HG03460 (cell line): ENCODE measurements around the gene INSYN2B.

Source experiments
- ATAC-seq: cut with Tn5 transposase; IDR thresholded peaks from one replicate; pipeline ENCODE4 v1.9.1; 2021; ENCODE audit not compliant: unreplicated experiment

Gene INSYN2B

DNA sequence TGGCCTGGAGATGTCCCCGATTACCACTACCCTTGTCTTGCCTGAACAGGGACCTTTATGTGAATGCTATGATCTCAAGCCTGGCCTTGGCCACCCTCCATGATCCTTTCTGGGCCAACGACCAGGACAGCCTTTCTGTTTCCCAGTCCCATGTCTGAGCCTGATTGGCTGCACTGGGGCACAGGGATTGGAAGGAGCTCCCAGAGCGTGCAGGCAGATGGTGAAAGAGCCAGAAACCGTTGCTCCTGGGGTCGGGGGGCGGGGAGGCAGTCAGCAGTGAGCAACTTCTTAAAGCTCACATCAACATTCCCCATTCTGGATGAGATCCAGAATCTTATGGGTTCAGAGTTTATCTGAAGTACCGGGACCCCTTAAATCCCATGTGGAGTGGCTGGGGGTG is 84.4 kb downstream of the INSYN2B start:
- no peak for ATAC-seq

DNA sequence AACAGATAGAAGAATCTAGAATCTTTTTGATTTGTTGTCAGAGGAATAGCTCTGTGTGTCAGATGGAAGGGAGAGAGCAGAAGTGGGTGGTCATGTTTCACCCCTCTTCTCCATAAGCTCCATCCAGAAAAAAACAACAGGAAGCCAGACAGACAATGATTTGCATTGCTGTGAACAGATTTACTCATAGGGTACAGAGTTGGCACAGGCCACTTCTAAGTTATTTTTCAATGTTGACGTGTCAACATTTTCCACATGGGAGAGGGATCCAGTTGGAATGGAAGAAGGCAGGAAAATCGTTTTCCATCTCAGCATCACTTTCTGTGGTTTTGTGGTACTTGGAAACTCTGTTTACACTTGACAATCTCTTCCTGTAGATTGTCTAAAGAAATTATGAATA is 86.7 kb downstream of the INSYN2B start:
- ATAC-seq, result no peak

DNA sequence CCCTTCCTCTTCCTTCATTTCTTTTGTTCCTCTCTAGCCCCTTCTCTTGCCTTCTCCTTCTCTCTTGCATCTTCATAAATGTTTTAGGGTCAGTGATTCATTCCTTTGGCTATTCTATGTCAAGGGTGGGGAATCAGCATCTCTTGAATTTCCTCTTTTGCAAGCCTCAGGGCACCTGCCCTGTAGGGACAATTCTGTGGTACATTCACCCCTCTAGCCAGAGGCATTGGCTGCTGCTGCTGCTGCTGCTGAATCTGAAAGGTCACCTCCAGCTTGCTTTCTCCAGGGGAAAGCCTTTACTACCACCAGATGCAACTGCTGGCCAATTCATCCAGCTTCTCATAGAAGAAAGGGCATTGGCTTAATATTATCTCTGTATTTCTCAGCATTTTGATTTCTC is 87.3 kb downstream of the INSYN2B start:
- ATAC-seq, result no peak

DNA sequence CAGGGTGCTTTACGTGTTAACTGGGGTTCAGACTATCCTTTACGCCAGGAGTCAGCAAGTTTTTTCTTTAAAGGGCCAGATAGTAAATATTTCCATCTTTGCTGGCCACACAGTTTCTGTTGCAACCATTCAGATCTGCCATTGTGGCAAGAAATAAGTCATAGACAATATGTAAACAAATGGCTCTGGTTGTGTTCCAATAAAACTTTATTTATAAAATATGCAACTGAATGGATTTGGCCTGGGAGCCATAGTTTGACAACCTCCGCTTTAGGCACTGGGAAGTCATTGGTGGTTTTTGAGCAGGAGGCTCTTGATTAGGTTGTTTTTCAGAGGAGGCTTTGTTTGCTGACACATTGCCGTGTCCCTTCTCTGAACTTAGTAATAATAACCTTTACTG is 90.7 kb downstream of the INSYN2B start:
- ATAC-seq, result no peak

DNA sequence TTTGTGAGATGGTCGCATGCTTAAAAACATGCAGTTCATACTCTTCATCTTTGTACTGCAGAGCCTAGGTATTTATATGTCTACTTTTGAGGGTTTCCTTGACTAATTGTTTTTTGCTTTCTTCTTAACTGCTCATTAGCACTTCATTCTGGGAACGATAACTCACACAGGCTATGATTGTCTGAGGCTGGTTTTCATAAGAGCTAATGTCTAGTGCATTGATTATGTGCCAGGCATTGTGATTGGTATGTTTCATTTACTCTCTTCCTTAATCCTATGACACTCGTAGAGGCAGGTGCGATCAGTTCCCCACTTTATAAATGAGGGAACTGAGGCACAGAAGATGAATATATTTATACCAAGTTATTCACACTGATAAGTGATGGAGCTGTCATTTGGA is 93.6 kb downstream of the INSYN2B start:
- no peak for ATAC-seq

DNA sequence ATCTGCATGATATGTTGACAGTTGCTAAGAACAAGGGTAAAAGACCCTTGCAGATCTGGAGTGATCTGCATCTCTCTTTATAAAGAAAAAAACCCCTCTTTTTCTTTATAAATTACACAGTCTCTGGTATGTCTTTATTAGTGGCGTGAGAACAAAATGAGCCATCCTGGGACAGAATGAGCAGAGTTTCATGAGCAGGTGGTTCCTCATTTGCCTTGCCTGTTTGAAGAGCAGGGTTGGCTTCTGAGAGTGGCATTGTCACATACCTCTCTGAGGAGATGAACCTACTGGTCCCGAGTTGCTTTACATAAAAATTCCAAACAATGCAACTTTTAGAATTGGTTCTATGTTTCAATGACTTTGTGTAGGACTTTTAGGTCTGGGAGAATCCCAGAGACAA is 94.3 kb downstream of the INSYN2B start:
- peak; percentile 49 for ATAC-seq

DNA sequence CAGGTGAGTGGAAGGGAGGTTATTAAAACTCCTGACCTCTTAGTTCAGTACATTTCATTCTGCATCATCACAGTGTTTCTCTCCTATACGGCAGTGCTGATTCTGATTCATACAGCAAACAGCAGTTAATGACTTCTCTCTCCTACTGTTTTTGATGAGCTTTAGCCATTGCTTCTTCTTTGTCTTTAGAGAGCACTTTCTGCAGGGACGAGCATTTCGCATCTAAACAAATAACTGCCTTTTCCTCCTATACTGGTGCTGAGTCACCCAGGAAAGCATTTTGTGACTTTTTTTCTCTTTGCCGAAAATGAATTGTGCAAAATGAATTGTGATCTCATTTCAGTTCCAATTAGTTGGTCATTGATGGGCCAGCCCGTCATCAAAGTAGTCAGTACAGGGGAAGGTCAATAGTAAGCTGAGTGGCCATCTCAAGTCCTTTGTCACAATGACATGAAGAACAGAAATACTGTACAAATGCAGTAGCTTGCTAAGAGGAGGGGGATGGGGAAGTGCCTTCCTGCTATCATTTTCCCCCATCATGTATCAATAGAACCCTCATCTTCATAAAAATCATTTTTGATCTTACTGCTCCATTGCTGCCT is 98.5 kb downstream of the INSYN2B start:
- no peak for ATAC-seq

DNA sequence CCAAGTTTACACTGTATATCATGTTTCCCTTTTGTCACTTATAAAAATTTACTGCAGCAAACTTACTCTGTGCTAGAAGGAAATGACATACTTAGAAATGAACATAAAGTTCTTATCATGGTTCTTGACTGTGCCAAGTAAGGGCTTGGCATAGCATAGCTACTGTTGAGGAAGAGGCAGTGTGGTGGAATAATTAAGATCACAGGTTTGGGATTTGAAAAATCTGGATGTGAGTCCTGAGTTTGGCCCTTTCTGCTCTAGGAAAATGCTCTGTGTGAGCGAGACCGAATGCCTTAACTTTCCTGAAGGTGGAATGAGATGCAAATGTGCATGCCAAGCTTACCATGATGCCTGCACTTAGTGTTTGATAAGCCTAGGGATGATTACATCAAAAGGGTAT is 99.5 kb downstream of the INSYN2B start:
- ATAC-seq, result no peak

DNA sequence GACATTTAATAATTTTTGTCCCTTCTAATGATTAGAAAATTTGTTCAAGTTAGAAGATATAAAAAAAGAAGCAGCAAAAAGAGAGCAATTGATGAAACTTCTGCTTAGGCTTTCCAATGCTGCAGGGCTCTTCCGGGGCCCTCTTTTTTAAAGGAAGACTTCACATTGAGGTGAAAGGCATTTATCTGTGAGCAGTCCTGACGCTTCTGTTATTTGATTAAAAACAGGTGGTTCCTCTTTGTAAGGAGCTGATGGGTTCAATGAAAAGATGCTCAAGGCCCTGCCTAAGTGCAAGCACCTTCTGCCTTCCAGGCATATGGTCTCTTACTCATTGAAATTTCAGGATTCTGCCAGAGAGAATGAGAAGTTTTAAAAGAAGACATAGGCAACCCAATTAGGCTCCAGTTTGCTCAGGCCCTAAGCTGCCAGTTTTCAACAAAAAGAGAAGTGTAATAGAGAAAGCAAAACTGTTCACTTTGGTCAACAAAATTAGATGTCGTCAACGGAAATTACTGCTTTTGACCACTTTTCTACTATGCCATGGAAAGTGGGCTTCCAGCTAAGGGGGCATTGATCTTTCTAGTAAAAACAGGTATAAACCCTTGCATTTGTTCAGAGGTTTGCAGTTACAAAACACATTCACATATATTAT is 100.2 kb downstream of the INSYN2B start:
- peak; percentile 65 for ATAC-seq

DNA sequence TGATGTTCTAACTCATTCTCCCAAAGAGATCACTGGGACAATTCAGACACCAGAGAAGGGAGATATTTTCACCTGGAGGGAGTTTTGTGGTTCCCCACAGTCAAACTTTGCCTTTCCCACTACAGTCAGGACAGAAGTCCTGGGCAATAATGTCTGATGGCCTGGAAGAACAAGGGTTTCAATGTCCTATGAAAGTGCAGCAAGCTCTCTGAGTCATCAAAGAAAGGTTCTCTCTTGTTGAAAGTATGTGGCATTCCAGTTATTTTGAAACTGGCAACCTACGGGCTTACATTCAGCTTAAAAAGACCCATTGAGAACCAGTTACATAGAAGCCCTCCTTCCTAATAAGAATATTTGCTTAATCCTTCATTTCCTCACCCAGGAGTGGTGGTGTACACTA is 103.9 kb downstream of the INSYN2B start:
- ATAC-seq, result no peak

DNA sequence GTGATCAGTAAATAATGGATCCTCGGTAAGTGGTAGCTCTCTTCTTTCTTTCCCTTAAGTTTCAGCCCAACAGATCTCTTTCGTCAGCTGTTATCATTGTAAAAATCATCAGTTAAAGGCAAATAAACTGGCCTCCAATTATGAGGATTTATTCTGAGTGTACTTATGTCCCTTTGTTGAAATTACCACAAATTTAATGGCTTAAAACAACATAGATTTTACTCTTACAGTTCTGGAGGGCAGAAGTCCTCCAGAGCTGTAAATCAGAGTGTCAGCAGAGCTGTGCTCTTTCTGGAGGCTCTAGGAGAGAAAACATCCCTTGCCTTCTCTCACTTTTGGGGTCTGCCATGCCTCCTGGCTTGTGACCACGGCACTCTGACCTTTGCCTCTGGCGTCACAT is 104.6 kb downstream of the INSYN2B start:
- no peak for ATAC-seq

DNA sequence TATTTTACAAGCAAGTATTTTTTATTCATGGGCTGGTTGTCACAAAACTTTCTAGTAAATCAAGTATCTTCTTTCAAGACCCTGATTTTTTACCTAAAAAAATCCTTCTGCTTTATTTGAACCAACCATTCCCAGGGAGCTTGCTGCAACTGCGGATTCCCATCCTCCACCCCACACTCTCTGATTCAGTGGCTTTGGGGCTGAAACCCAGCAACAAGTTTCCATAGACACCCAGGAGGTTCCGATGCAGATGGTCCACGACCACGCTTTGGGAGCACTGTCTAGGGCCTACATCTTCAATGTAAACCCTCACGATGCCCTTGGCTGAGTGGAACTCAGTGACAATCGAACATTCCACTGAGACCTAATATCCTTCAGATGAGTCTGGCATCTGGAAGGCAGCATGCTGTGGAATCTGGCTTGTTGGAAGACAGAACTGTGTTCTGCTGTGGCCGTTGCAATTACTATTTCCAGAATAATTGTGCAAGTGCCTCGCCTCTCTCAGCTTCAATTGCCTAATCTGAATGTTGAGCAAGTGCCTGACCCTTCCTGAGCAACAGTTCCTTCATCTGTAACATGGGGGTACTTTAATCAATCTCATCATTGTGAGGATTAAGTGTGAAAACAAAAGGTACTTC is 105.1 kb downstream of the INSYN2B start:
- ATAC-seq, result no peak

DNA sequence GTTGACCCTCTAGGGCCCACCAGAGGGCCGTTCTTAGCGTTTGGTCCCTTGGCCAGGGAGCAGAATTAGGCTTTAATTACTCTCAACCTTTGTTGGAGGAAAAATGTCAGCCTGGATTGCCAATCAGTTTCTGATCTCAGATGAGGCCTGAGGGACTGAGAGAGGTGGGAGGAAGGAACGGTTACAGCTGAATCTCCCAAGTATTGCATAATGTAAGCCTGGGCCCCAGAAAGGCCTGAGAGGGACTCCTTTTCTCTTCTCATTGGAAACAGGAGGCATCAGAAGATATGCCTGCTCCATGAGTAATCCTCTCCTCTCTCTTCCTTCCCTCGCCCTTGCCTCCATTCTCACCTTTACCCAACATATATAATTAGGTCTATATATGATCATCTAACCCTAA is 105.7 kb downstream of the INSYN2B start:
- no peak for ATAC-seq

DNA sequence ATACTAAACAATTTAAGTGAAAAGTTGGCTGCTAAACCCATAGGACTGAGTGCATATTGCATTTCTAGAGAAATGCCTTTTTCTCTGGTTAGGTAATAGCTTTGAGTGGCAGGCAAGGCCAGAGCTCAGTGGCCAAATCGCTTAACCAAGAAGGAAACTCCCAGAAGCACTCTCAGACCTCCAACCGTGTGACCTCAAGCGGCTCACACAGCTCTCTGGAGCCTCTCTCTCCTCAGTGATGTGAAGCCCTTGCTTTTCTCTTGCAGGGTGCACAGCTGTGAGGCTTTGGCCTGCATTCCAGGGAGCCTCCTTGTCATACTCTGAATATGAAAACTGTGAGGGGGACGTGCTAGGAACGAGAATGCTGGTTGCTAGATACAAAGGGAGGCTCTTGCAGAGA is 106.7 kb downstream of the INSYN2B start:
- no peak for ATAC-seq

DNA sequence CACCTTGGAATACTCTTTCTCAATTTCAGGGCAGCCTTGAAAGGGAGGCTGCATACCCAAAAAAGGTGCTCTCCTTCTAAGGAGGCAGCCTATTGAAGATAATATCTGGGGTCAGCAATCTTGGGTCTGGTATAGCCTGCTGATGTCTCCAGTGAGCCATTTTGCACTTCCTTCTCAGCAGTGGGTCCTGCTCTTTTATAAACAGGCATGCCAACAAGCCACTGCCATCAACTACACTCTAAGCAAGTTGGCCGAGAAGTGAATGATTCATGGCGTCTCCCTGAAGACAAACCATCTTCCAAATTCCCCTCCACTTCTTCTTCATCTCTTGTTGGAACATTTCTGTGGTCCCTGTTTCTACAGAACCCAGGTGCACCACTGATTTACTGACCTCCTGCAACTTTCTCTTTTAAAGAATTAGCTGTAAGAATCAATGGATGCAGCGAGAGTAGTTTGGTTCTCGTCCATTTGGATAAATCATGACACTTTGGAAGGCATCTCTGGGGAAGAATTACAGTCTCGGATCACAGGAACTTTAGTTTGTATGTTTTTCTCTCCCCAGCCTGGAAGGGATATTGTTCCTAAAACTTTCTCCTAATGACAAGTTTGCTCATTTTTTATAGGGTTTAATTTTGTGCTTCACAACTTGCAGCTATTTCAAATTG is 108.3 kb downstream of the INSYN2B start:
- ATAC-seq, result no peak

DNA sequence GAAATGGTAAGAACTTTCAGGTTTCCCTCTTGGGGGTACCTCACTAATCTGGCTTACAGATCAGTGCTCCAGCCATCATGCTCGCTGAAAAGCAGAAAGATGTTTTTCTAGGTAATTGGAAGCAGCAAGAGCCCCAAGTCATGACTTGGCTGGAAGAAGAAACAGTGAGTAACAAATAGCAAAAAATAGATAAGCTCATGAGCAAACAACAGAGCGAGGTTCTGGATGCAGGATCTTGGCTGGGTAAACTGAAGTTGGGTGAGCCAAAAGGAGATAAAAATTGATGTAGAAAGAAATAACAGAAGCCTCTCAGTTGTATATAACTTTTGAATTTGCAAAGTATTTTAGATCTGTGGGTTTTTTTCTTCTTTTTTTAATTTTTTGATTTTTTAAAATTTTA is 110.1 kb downstream of the INSYN2B start:
- no peak for ATAC-seq

DNA sequence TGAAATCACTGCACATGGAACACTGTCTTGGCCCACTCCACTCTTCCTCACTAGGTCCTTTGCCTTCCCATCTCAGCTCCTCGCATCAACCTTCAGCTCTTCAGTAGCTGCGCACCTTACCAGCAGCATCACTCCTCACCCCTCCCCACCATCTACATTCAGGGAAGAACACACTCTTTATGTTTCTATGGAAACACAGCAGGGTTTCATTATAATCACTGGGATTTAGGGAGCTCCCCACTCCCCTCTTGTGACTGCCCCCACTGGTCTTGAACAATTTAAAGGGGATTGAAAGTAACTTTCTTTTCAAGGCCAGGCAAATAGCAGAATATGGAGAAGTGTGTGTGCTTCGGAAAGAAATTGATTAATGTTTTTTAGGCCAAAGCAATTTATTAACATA is 111.2 kb downstream of the INSYN2B start:
- no peak for ATAC-seq

DNA sequence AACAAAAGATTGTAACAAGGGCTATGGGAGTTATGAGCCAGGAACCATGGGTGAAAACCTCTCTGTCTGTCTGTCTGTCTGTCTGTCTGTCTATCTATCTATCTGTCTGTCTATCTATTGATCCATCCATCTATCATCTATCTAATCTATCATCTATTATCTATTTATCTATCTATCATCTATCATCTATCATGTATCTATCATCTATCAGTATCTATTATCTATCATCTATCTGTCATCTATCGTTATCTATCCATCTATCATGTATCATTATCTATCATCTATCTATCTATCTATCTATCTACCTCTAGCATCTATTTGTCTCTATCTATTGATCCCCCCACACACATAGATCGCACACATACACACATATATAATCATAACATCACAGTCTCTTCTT is 112.9 kb downstream of the INSYN2B start:
- no peak for ATAC-seq

DNA sequence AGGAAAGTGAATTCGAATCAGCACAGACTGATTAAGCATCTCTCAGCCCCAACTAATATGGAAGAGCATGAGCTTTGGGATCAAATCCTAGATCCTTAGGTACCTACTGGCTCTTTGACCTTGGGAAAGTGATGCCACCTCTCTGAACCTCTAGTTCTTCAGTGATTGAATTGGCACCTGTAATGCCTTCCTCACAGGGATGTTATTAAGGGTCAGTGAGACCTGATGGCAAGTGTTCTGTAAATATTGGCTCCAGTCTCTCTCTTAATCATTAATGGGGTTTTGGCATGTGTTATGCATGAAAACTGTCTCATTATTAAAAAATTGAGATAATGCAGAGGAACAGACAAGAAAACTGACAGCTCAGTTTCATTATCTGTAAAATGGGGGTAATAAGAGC is 115.8 kb downstream of the INSYN2B start:
- ATAC-seq, result no peak

DNA sequence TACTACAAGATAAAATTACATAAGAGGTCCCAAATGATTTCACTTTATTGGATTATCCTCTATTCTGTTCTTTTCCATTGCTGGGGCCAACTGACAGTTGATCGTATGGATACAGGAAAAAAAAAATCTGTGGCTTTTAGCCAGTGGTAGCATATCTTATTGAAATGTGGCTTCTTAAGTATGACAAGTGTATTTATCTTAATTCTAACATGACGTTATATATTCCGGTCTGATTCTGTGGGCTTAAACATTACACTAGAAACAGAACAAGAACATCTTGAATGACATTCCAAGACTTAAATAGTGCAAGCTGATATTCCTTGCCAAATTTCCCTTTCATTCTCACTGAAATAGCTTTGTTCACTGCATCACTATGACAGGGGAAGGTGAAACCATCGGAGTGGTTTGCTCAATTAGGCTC is 117.9 kb downstream of the INSYN2B start:
- ATAC-seq, result no peak

DNA sequence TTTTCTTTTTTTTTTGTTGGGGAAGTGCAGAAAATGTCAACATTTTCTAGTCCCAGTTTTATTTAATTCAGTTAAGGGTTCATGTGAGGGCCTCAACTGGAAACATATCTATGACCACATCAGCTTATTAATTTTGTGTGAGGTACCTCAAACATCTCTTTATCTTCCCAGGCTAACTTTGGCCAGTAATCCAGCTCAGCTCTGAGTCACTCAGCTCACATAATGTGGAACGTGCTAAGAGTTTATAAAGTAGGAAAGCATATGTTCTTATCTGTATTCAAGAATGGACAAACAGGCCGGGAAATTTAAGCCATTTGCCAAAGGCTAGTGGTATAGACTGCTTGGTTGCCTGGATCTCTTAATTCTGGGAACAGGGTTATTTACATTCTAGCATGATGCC is 118.4 kb downstream of the INSYN2B start:
- ATAC-seq, result no peak

DNA sequence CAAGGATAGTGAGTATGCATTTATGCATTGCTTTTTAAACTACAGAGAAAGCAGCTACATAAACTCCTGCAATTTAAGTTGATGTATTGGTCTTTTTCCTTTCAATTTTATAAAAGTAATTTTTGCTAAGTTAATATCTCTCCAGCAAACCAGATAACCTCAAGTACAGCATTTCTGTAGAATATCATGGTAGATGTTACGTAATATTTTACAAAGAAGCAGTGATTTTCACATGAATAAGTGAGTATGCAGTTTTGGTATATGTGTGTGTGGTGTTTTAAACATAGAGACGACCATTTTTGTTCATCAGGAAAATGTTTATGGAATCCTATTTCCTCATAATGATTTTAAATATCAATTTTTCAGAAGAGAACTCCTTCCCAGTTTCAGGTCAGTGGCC is 118.9 kb downstream of the INSYN2B start:
- ATAC-seq, result no peak
